Breast epithelium (tissue), 4 donors: ENCODE results near the gene TSC22D3. TPM values are rescaled to one million over a fixed set of nuclear protein-coding genes. Genes with fewer than 3 reads are reported as not detected.

Experiments used
- DNase-seq, 2 donors: peaks; one replicate each; pipeline ENCODE4 v3.0.0-alpha.2; 2019; ENCODE audit warnings: low spot score in 2 of 2
- H3K27ac ChIP-seq, 2 donors: fragments of 200-600 bp; sonication (generic) in 1 of 2; one replicate each; pipeline ENCODE4 v1.5.1; 2016 to 2019; ENCODE audit warnings: mild to moderate bottlenecking in 1 of 2
- H3K27me3 ChIP-seq, 2 donors: fragments of 200-600 bp; sonication (generic) in 1 of 2; one replicate each; pipeline versions ENCODE4 v1.5.1 to v1.6.0; 2017 to 2019; ENCODE audit warnings: control low read depth in 1 of 2, mild to moderate bottlenecking in 1 of 2
- H3K36me3 ChIP-seq: fragments of 200-600 bp; one replicate; pipeline ENCODE4 v1.5.1; 2019
- H3K4me1 ChIP-seq, 2 donors: fragments of 200-600 bp; sonication (generic); one replicate each; pipeline ENCODE4 v1.5.1; 2016 to 2019; ENCODE audit warnings: control low read depth in 1 of 2
- H3K4me3 ChIP-seq, 3 donors: fragments of 200-600 bp; sonication (generic); 1 replicate in 2 of 3; 2 replicates in 1 of 3; pipeline ENCODE4 v1.5.1; 2016 to 2019; ENCODE audit warnings: mild to moderate bottlenecking in 3 of 3, moderate library complexity in 2 of 3
- H3K9me3 ChIP-seq, 2 donors: fragments of 200-600 bp; sonication (generic) in 1 of 2; one replicate each; pipeline ENCODE4 v1.5.1; 2016 to 2019; ENCODE audit warnings: control low read depth in 1 of 2
- CTCF ChIP-seq, 3 donors: fragments of 450-650 bp; IDR thresholded peaks; one replicate each; pipeline ENCODE4 v1.5.1; 2016 to 2017; ENCODE audit warnings: antibody characterized with exemption in 3 of 3, mild to moderate bottlenecking in 3 of 3, moderate library complexity in 3 of 3
- POLR2A ChIP-seq: fragments of 450-650 bp; IDR thresholded peaks from one replicate; pipeline ENCODE4 v1.6.1; 2016; ENCODE audit warnings: antibody characterized with exemption, mild to moderate bottlenecking, moderate library complexity
- POLR2AphosphoS5 ChIP-seq, 3 donors: sonication (generic); formaldehyde crosslinking; IDR thresholded peaks; one replicate each; pipeline ENCODE4 v1.6.1; 2017; ENCODE audit warnings: antibody characterized with exemption in 3 of 3
- intact Hi-C: fragments of 100-400 bp; cut with DNase I; formaldehyde crosslinking; loops from one replicate; pipeline ENCODE4 v1.15.1; 2023; ENCODE audit warnings: low total_unique reads
- total RNA-seq, 3 donors: library from RNA; depleted of rRNA; stranded (reverse); fragments of >200 nt; gene quantifications; one replicate each; pipeline ENCODE4 v1.1.0, GENCODE V29; 2016

The TSC22D3 gene
- total RNA-seq, 3 donors from 2014 or later: 606 to 1,046 (median 681) TPM

- Histone ChIP-seq H3K4me1 (no peaks in the 10 kb centered on the region), H3K27ac (no peak overlapping the region), H3K9me3 (no peaks in the 10 kb centered on the region), H3K36me3 (no peaks in the 10 kb centered on the region), H3K27me3 (peaks cover under 1 to 69% of the 10 kb centered on the region in 2 donors), H3K4me3 (no peak overlapping the region)
- no peak for TF ChIP-seq POLR2AphosphoS5 (IDR thresholded peaks at IDR 0.05)
- TF ChIP-seq CTCF (IDR thresholded peaks at IDR 0.05): no peak
- TF ChIP-seq POLR2A: no peak
- no peak for DNase-seq
- intact Hi-C loops: no loop called here
Measured at GRCh38 chrX:107769581-107770317, 5.8 kb downstream of the TSC22D3 start.

- DNase-seq: no peak
- no peak overlapping the region for H3K27ac ChIP-seq
- peaks cover 0 to 74% of the 10 kb centered on the region in 2 donors for H3K27me3 ChIP-seq
- TF ChIP-seq POLR2AphosphoS5 (IDR thresholded peaks at IDR 0.05) (no peak), CTCF (IDR thresholded peaks at IDR 0.05) (no peak), POLR2A (no peak)
- intact Hi-C loops: no loop called here
- no peaks in the 10 kb centered on the region for H3K9me3 ChIP-seq
- no peaks in the 10 kb centered on the region for H3K36me3 ChIP-seq
- no peaks in the 10 kb centered on the region for H3K4me1 ChIP-seq
- no peak overlapping the region for H3K4me3 ChIP-seq
Measured at GRCh38 chrX:107768051-107768450, 7.5 kb downstream of the TSC22D3 start.

- peak overlapping the region; percentile 10 to 39 for H3K27ac ChIP-seq
- H3K9me3 ChIP-seq: no peaks in the 10 kb centered on the region
- H3K4me3 ChIP-seq: no peak overlapping the region
- intact Hi-C loops: no loop called here
- no peak for DNase-seq
- H3K27me3 ChIP-seq: peaks cover 0 to 72% of the 10 kb centered on the region in 2 donors
- H3K36me3 ChIP-seq: no peaks in the 10 kb centered on the region
- no peaks in the 10 kb centered on the region for H3K4me1 ChIP-seq
- TF ChIP-seq POLR2AphosphoS5 (IDR thresholded peaks at IDR 0.05) (no peak), POLR2A (no peak), CTCF (IDR thresholded peaks at IDR 0.05) (no peak)
Measured at GRCh38 chrX:107766470-107767150, 9.0 kb downstream of the TSC22D3 start.

GRCh38 chrX:107764845-107765608, 10.6 kb downstream of the TSC22D3 start:
- TF ChIP-seq POLR2A: no peak
- no peak for TF ChIP-seq CTCF (IDR thresholded peaks at IDR 0.05)
- TF ChIP-seq POLR2AphosphoS5 (IDR thresholded peaks at IDR 0.05): no peak
- no peak for DNase-seq
- intact Hi-C loops: no loop called here
- Histone ChIP-seq H3K27ac (no peak overlapping the region), H3K4me3 (no peak overlapping the region), H3K27me3 (peaks cover 0 to 76% of the 10 kb centered on the region in 2 donors), H3K9me3 (no peaks in the 10 kb centered on the region), H3K4me1 (no peaks in the 10 kb centered on the region), H3K36me3 (no peaks in the 10 kb centered on the region)
